Neutrophil (primary cell): ENCODE results near the gene RALGAPA2.

Experiments
- H3K27ac ChIP-seq: fragments of 200-600 bp; sonication (generic); 2 replicates; pipeline ENCODE4 v1.5.1; 2016; ENCODE audit warnings: mild to moderate bottlenecking, moderate library complexity
- H3K27me3 ChIP-seq: fragments of 200-600 bp; sonication (generic); 2 replicates; pipeline ENCODE4 v1.6.0; 2016; ENCODE audit warnings: mild to moderate bottlenecking
- H3K36me3 ChIP-seq: fragments of 200-600 bp; sonication (generic); 2 replicates; pipeline ENCODE4 v1.5.1; 2017
- H3K4me1 ChIP-seq, 2 experiments: fragments of 200-600 bp in 1 of 2; sonication (generic) in 1 of 2; 1 replicate in 1 of 2; 2 replicates in 1 of 2; pipeline versions ENCODE4 v1.5.1 to v1.6.1; 2013 to 2016; ENCODE audit warnings: low read depth in 1 of 2, low read length in 1 of 2, mild to moderate bottlenecking in 1 of 2, moderate library complexity in 1 of 2; ENCODE audit not compliant: control insufficient read depth in 1 of 2, insufficient read depth in 1 of 2
- H3K4me3 ChIP-seq, 2 experiments: fragments of 200-600 bp in 1 of 2; sonication (generic) in 1 of 2; 1 replicate in 1 of 2; 2 replicates in 1 of 2; pipeline ENCODE4 v1.5.1; 2013 to 2016; ENCODE audit warnings: low read depth in 1 of 2, low read length in 1 of 2, mild to moderate bottlenecking in 1 of 2, moderate library complexity in 1 of 2
- H3K9me3 ChIP-seq: fragments of 200-600 bp; sonication (generic); 2 replicates; pipeline ENCODE4 v1.5.1; 2016
- CTCF ChIP-seq: fragments of 200-600 bp; sonication (generic); IDR thresholded peaks from 2 replicates; pipeline ENCODE4 v1.5.1; 2016; ENCODE audit warnings: antibody characterized with exemption

Gene RALGAPA2

GRCh38 chr20:20366876-20367574 is 345.4 kb downstream of the RALGAPA2 start:
- H3K9me3 ChIP-seq, result no peaks in the 10 kb centered on the region
- no peak for TF ChIP-seq CTCF
- peaks cover 100% of the 10 kb centered on the region for H3K27me3 ChIP-seq
- H3K4me3 ChIP-seq, result peak overlapping the region in 1 of 2 experiments; percentile 45
- H3K36me3 ChIP-seq, result no peaks in the 10 kb centered on the region
- no peak overlapping the region for H3K27ac ChIP-seq
- peaks cover 4 to 18% of the 10 kb centered on the region in 2 experiments for H3K4me1 ChIP-seq

GRCh38 chr20:20366551-20366875 is 345.9 kb downstream of the RALGAPA2 start:
- no peak for TF ChIP-seq CTCF
- Histone ChIP-seq H3K4me1 (peaks cover 4 to 18% of the 10 kb centered on the region in 2 experiments), H3K27me3 (peaks cover 100% of the 10 kb centered on the region), H3K36me3 (no peaks in the 10 kb centered on the region), H3K27ac (no peak overlapping the region), H3K4me3 (no peak overlapping the region), H3K9me3 (no peaks in the 10 kb centered on the region)

- TF ChIP-seq CTCF, result no peak
- H3K4me1 ChIP-seq, result peaks cover 4 to 18% of the 10 kb centered on the region in 2 experiments
- no peak overlapping the region for H3K4me3 ChIP-seq
- peaks cover 100% of the 10 kb centered on the region for H3K27me3 ChIP-seq
- H3K36me3 ChIP-seq, result no peaks in the 10 kb centered on the region
- no peaks in the 10 kb centered on the region for H3K9me3 ChIP-seq
- H3K27ac ChIP-seq, result no peak overlapping the region
These were observed 346.8 kb downstream of the RALGAPA2 start for GRCh38 chr20:20365480-20366161.

GRCh38 chr20:20364593-20365479 is 347.6 kb downstream of the RALGAPA2 start:
- no peaks in the 10 kb centered on the region for H3K9me3 ChIP-seq
- no peak overlapping the region for H3K27ac ChIP-seq
- no peak for TF ChIP-seq CTCF
- no peak overlapping the region for H3K4me3 ChIP-seq
- H3K27me3 ChIP-seq, result peaks cover 100% of the 10 kb centered on the region
- no peaks in the 10 kb centered on the region for H3K36me3 ChIP-seq
- peaks cover 4 to 23% of the 10 kb centered on the region in 2 experiments for H3K4me1 ChIP-seq

- no peak overlapping the region for H3K4me3 ChIP-seq
- peaks cover 4 to 23% of the 10 kb centered on the region in 2 experiments for H3K4me1 ChIP-seq
These were observed 348.4 kb downstream of the RALGAPA2 start for GRCh38 chr20:20363799-20364592.

More at GRCh38 chr20:20363799-20364592, 348.4 kb downstream of the RALGAPA2 start:
- no peak for TF ChIP-seq CTCF
- no peaks in the 10 kb centered on the region for H3K36me3 ChIP-seq
- H3K27ac ChIP-seq, result no peak overlapping the region
- no peaks in the 10 kb centered on the region for H3K9me3 ChIP-seq
- H3K27me3 ChIP-seq, result peaks cover 100% of the 10 kb centered on the region
